Activated CD8-positive, alpha-beta T cell treated with anti-CD3 and anti-CD28 coated beads, Interleukin-2, amount 10 ng/mL, durations not matched to agents 7 days and 5 days (primary cell): ENCODE results near the gene EIF2B4. TPM values are rescaled to one million over a fixed set of nuclear protein-coding genes. Genes with fewer than 3 reads are reported as not detected.
A peak's percentile ranks its signal among the peaks of the same experiment; 100 is the strongest.

Source experiments
- ATAC-seq: fragments of 150-1000 bp; cut with Tn5 transposase; one replicate; pipeline ENCODE4 v1.10.0; 2021; ENCODE audit warnings: moderate library complexity
- CTCF ChIA-PET: fragments of 350-600 bp; sonication (Branson Sonifier 250); formaldehyde crosslinking; loops from one replicate; lab custom pipeline; 2021; ENCODE audit warnings: antibody characterized with exemption; lab: Charles Lee
- POLR2A ChIA-PET: fragments of 350-600 bp; sonication (Branson Sonifier 250); formaldehyde crosslinking; loops from one replicate; lab custom pipeline; 2021; ENCODE audit warnings: antibody characterized with exemption; lab: Charles Lee
- DNase-seq: peaks from one replicate; pipeline ENCODE4 v3.0.0-alpha.2; 2020
- H3K27ac Mint-ChIP-seq: one replicate; pipeline ENCODE4 v1.8.0; 2021; ENCODE audit warnings: mild to moderate bottlenecking, mixed read lengths
- H3K27me3 Mint-ChIP-seq: one replicate; pipeline ENCODE4 v1.8.0; 2021; ENCODE audit warnings: low read depth, mixed read lengths
- H3K36me3 Mint-ChIP-seq: one replicate; pipeline ENCODE4 v1.8.0; 2021; ENCODE audit warnings: low read depth, mixed read lengths
- H3K4me1 Mint-ChIP-seq: one replicate; pipeline ENCODE4 v1.8.0; 2021; ENCODE audit warnings: low read depth, mixed read lengths
- H3K4me3 Mint-ChIP-seq: one replicate; pipeline ENCODE4 v1.8.0; 2021; ENCODE audit warnings: mild to moderate bottlenecking, mixed read lengths
- H3K9me3 Mint-ChIP-seq: one replicate; pipeline ENCODE4 v1.8.0; 2022; ENCODE audit warnings: mixed read lengths; ENCODE audit not compliant: insufficient read depth
- total RNA-seq, 2 experiments: library from RNA; stranded (reverse); gene quantifications; one replicate each; pipeline ENCODE4 v1.2.3, GENCODE V29; 2021

EIF2B4 gene
- total RNA-seq, 2 experiments from 2014 or later = 34.5 to 37.0 TPM

DNA sequence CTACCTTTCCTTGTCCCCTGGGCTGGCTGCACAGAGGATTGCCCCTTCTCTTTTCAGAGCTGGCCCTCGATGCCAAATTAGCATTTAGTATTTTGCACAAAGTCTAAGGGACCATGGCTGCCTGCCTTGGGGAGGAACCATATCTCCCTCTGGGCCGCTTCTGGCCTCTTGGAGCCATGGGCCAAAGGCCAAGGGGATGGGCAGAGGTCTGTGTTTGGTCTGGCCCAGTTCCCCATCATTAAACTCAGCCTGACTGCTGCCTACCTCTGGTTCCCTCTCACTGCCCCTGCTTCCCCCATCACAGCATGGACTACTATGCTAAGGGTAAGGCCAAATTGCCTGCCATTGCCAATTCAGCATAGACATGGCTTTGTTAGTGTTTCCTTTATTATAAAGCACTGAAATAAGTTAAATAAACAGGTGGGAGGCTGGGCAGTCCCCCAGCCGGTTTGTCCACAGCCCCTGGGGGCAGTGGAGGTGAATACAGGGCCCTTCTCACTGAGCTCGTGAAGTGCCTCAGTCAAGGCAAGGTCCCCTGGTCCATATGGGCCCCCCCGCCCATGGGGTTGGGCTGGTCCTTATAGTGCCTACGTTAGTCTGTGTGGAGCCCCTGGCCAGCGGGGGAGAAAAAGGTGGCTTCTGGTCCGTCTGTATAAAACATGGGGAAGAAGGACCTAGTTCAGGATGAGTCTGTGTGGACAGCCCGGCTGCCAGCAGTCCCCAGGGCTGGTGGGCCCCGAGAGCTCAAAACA lies 6.9 kb upstream of the EIF2B4 start:
- Mint-ChIP-seq H3K27me3 (no peaks in the 10 kb centered on the region), H3K27ac (no peak overlapping the region), H3K4me3 (no peak overlapping the region), H3K36me3 (peaks cover 86% of the 10 kb centered on the region), H3K9me3 (no peaks in the 10 kb centered on the region), H3K4me1 (peaks cover 50% of the 10 kb centered on the region)
- DNase-seq (no peak), ATAC-seq (no peak)
- ChIA-PET POLR2A (no interaction called here), CTCF (no interaction called here)

- Mint-ChIP-seq H3K27ac (peak overlapping the region; percentile 61), H3K4me3 (no peak overlapping the region), H3K4me1 (peaks cover 50% of the 10 kb centered on the region), H3K27me3 (no peaks in the 10 kb centered on the region), H3K9me3 (no peaks in the 10 kb centered on the region), H3K36me3 (peaks cover 83% of the 10 kb centered on the region)
- ChIA-PET POLR2A (interaction anchor here (1.0 kb wide), 1 partner anchor 33 kb away, joined by 3 read pairs; the partner anchor contains the start of gene PPM1G), CTCF (no interaction called here)
- ATAC-seq = no peak
- DNase-seq = no peak
Measured at GRCh38 chr2:27376151-27376865, 6.2 kb upstream of the EIF2B4 start.

- peaks cover 45% of the 10 kb centered on the region for H3K4me1 Mint-ChIP-seq
- CTCF ChIA-PET = no interaction called here
Measured at GRCh38 chr2:27375513-27376099, 5.5 kb upstream of the EIF2B4 start.

GRCh38 chr2:27373567-27373966 lies 3.4 kb upstream of the EIF2B4 start:
- no peaks in the 10 kb centered on the region for H3K9me3 Mint-ChIP-seq
- DNase-seq (no peak), ATAC-seq (no peak)
- peaks cover 41% of the 10 kb centered on the region for H3K4me1 Mint-ChIP-seq
- CTCF ChIA-PET = no interaction called here
- peak overlapping the region; percentile 78 for H3K27ac Mint-ChIP-seq
- H3K4me3 Mint-ChIP-seq = no peak overlapping the region
- POLR2A ChIA-PET = no interaction called here
- no peaks in the 10 kb centered on the region for H3K27me3 Mint-ChIP-seq
- H3K36me3 Mint-ChIP-seq = peaks cover 73% of the 10 kb centered on the region

More at GRCh38 chr2:27375513-27376099, 5.5 kb upstream of the EIF2B4 start:
- no peak for DNase-seq
- Mint-ChIP-seq H3K27me3 (no peaks in the 10 kb centered on the region), H3K9me3 (no peaks in the 10 kb centered on the region), H3K36me3 (peaks cover 80% of the 10 kb centered on the region), H3K4me3 (no peak overlapping the region), H3K27ac (peak overlapping the region; percentile 61)
- ATAC-seq = no peak
- POLR2A ChIA-PET = interaction anchor here (1.0 kb wide), 1 partner anchor 34 kb away, joined by 3 read pairs; the partner anchor contains the start of gene PPM1G

- Mint-ChIP-seq H3K36me3 (peaks cover 74% of the 10 kb centered on the region), H3K27ac (peak overlapping the region; percentile 78), H3K9me3 (no peaks in the 10 kb centered on the region), H3K4me1 (peaks cover 45% of the 10 kb centered on the region), H3K27me3 (no peaks in the 10 kb centered on the region), H3K4me3 (peak overlapping the region; percentile 98)
- CTCF ChIA-PET = interaction anchor here (2.2 kb wide), 1 partner anchor 70 kb away, joined by 9 read pairs; no protein-coding TSS in a partner anchor
- ATAC-seq = no peak
- POLR2A ChIA-PET = interaction anchor here (2.0 kb wide), 1 partner anchor 57 kb away, joined by 7 read pairs; no protein-coding TSS in a partner anchor
- DNase-seq = peak; percentile 64
Measured at GRCh38 chr2:27372937-27373336, 2.8 kb upstream of the EIF2B4 start.

DNA sequence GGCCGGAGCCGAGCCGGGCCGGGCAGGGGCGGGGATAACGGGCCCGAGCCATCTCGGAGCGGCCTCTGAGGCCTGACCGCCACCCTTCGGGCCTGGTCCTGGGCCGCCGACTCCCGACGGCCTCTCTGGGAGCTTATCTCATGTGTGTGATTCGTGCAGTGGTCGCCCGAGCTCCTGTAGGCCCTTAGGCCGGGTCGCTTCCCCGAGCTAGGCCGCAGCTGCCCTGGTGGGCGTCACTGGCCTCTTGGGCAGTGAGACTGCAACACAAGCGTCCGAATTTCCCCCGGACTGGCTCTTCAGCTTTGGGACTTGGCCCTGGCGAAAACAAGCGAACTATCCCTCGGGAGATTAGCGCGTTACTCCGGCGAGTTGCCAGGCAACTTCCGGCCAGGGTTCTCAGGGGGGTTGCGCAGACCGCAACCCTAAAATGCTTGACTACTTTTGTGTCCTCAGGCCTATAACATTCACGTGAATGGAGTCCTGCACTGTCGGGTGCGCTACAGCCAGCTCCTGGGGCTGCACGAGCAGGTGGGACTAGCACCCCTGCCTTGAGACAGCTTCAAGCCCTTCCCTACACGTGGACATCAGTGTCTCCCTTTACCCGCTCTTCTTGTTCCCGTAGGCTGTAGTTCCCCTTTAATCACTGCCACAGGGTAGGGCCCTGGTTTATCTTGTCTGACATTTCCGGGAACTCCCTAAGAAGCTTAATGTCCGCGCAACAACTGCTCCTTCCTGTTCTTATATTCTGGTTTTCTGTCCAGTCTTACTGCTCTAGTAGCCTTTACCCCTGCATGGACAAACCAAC lies 880 bp upstream of the EIF2B4 start:
- Mint-ChIP-seq H3K36me3 (peaks cover 70% of the 10 kb centered on the region), H3K27me3 (no peaks in the 10 kb centered on the region), H3K4me3 (peak overlapping the region; percentile 98), H3K9me3 (no peaks in the 10 kb centered on the region), H3K4me1 (peaks cover 49% of the 10 kb centered on the region), H3K27ac (peak overlapping the region; percentile 93)
- no peak for ATAC-seq
- CTCF ChIA-PET = interaction anchor here (1.0 to 3.2 kb wide), 8 partner anchors 9 to 313 kb away, joined by 3 to 13 read pairs (median 8); partner anchors contain the start of genes GTF3C2, MPV17 and ZNF513
- peak; percentile 47 for DNase-seq
- POLR2A ChIA-PET = interaction anchor here (0.8 to 3.7 kb wide), 9 partner anchors 8 to 286 kb away, joined by 3 to 57 read pairs (median 5); partner anchors contain the start of genes ATRAID, GTF3C2, MPV17 and NRBP1

DNA sequence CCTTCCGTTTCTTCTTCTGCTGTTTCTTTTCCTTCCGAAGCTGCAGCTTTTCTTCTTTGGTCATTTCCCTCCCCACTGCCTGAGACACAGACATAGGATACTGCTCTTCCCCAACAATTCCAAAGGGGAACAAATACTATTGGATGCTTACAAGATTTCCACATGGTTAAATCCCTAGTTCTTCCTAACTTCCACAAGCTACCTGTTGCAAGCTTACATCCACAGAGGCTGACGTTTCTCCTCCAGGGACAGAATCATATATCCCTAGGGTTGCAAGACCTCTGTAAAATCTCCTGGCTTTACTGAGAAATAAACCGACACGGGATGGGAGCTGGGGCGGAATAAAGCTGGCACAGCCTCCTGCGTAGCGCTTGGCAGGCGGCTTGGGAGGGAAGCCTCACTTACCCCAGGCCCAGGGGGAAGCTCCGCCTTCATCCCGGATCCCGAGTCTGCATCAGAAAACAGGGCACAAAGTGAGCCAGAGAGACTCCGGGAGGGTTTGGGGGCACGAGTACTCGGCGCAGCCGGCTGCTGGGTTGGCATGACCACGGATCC lies 590 bp downstream of the EIF2B4 start:
- CTCF ChIA-PET = interaction anchor here (0.7 to 3.2 kb wide), 17 partner anchors 10 to 314 kb away, joined by 3 to 16 read pairs (median 5); partner anchors contain the start of genes GTF3C2 and MPV17
- peaks cover 49% of the 10 kb centered on the region for H3K4me1 Mint-ChIP-seq
- H3K4me3 Mint-ChIP-seq = peak overlapping the region; percentile 98
- POLR2A ChIA-PET = interaction anchor here (0.9 to 3.7 kb wide), 9 partner anchors 9 to 892 kb away, joined by 3 to 57 read pairs (median 4); partner anchors contain the start of genes GTF3C2, MPV17, PPM1G and ZNF513
- peaks cover 62% of the 10 kb centered on the region for H3K36me3 Mint-ChIP-seq
- H3K27me3 Mint-ChIP-seq = no peaks in the 10 kb centered on the region
- H3K9me3 Mint-ChIP-seq = no peaks in the 10 kb centered on the region
- peak overlapping the region; percentile 95 for H3K27ac Mint-ChIP-seq
- DNase-seq (no peak), ATAC-seq (no peak)

DNA sequence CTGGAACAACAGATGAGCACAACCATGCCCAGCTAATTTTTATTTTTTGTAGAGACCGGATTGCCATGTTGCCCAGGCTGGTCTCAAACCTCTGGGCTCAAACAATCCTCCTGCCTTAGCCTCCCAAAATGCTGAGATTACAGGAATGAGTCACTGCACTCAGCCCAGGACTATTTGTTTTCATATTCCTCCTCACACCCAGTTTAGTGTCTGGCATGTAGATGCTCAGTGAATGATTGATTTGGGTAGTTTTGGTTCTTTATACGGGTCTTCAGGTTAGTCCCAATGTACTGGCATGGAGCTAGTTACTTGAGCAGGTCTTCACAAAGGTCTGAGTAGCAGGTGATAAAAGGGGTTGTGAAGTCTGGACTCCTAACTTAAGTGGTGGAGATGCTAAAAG lies 6.2 kb downstream of the EIF2B4 start:
- H3K4me1 Mint-ChIP-seq = peaks cover 16% of the 10 kb centered on the region
- ATAC-seq (no peak), DNase-seq (no peak)
- H3K36me3 Mint-ChIP-seq = peaks cover 40% of the 10 kb centered on the region
- no peak overlapping the region for H3K4me3 Mint-ChIP-seq
- H3K9me3 Mint-ChIP-seq = no peaks in the 10 kb centered on the region
- POLR2A ChIA-PET = no interaction called here
- no peak overlapping the region for H3K27ac Mint-ChIP-seq
- CTCF ChIA-PET = interaction anchor here (1.3 kb wide), 1 partner anchor 13 kb away, joined by 3 read pairs; no protein-coding TSS in a partner anchor
- H3K27me3 Mint-ChIP-seq = no peaks in the 10 kb centered on the region

- Mint-ChIP-seq H3K4me3 (no peak overlapping the region), H3K9me3 (no peaks in the 10 kb centered on the region), H3K4me1 (peaks cover 14% of the 10 kb centered on the region), H3K27me3 (no peaks in the 10 kb centered on the region), H3K27ac (peak overlapping the region; percentile 36), H3K36me3 (peaks cover 39% of the 10 kb centered on the region)
- CTCF ChIA-PET = interaction anchor here (1.3 kb wide), 1 partner anchor 11 kb away, joined by 3 read pairs; no protein-coding TSS in a partner anchor
- ATAC-seq (no peak), DNase-seq (no peak)
- POLR2A ChIA-PET = interaction anchor here (0.8 to 1.0 kb wide), 2 partner anchors 9 to 40 kb away, joined by 3 to 4 read pairs; partner anchors contain the start of gene MPV17
Measured at GRCh38 chr2:27362678-27363420, 7.3 kb downstream of the EIF2B4 start.
